ENCODE measurements around the gene APOL1.

- TF ChIP-seq, protein P1, sequence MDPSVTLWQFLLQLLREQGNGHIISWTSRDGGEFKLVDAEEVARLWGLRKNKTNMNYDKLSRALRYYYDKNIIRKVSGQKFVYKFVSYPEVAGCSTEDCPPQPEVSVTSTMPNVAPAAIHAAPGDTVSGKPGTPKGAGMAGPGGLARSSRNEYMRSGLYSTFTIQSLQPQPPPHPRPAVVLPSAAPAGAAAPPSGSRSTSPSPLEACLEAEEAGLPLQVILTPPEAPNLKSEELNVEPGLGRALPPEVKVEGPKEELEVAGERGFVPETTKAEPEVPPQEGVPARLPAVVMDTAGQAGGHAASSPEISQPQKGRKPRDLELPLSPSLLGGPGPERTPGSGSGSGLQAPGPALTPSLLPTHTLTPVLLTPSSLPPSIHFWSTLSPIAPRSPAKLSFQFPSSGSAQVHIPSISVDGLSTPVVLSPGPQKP (IDR thresholded peaks at IDR 0.05; ENCODE audit: low read depth, low read length), result no peak
- no peak for TF ChIP-seq MYC (IDR thresholded peaks at IDR 0.05; ENCODE audit: borderline replicate concordance, low read length)
- TF ChIP-seq POLR2A (IDR thresholded peaks at IDR 0.05; ENCODE audit: low read length), result no peak
- TF ChIP-seq, protein P2, sequence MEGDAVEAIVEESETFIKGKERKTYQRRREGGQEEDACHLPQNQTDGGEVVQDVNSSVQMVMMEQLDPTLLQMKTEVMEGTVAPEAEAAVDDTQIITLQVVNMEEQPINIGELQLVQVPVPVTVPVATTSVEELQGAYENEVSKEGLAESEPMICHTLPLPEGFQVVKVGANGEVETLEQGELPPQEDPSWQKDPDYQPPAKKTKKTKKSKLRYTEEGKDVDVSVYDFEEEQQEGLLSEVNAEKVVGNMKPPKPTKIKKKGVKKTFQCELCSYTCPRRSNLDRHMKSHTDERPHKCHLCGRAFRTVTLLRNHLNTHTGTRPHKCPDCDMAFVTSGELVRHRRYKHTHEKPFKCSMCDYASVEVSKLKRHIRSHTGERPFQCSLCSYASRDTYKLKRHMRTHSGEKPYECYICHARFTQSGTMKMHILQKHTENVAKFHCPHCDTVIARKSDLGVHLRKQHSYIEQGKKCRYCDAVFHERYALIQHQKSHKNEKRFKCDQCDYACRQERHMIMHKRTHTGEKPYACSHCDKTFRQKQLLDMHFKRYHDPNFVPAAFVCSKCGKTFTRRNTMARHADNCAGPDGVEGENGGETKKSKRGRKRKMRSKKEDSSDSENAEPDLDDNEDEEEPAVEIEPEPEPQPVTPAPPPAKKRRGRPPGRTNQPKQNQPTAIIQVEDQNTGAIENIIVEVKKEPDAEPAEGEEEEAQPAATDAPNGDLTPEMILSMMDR (IDR thresholded peaks at IDR 0.05), result no peak
- TF ChIP-seq BCL3 (IDR thresholded peaks at IDR 0.05), result no peak
- TF ChIP-seq HOXB5 (CRISPR knock-in tag; IDR thresholded peaks at IDR 0.05), result no peak
- TF ChIP-seq KDM1A (IDR thresholded peaks at IDR 0.05; ENCODE audit: low read depth), result no peak
- no peak for TF ChIP-seq USF2 (IDR thresholded peaks at IDR 0.05)
- no peak for TF ChIP-seq E2F6 (IDR thresholded peaks at IDR 0.05; ENCODE audit: borderline replicate concordance, low read depth)
- TF ChIP-seq CEBPB (IDR thresholded peaks at IDR 0.05), result no peak
- no peak for TF ChIP-seq POLR2AphosphoS2 (conservative IDR thresholded peaks at IDR 0.05; ENCODE audit: low read length)
- no peak for TF ChIP-seq MAX (IDR thresholded peaks at IDR 0.05)
- TF ChIP-seq CBX8 (IDR thresholded peaks at IDR 0.05), result no peak
Observed at GRCh38 chr22:36282328-36282831, 29.4 kb downstream of the APOL1 start.
